Measurements from ENCODE around the gene TBXAS1.

- TF ChIP-seq POLR2AphosphoS5 (IDR thresholded peaks at IDR 0.05) (no peak), CTCF (IDR thresholded peaks at IDR 0.05; ENCODE audit: poor library complexity, severe bottlenecking) (no peak)
Observed at GRCh38 chr7:140035400-140036223, 206.5 kb downstream of the TBXAS1 start.

Measured in neural cell (in vitro differentiated cells).